NT2/D1 (cell line): ENCODE data around the gene FAXDC2.

ENCODE experiments used
- YY1 ChIP-seq: IDR thresholded peaks from 2 replicates; pipeline ENCODE4 v1.6.1; 2011; ENCODE audit not compliant: insufficient read length, insufficient read depth
- ZNF274 ChIP-seq: IDR thresholded peaks from 2 replicates; pipeline ENCODE4 v1.6.1; 2011; ENCODE audit warnings: mild to moderate bottlenecking, low read depth, low read length

DNA sequence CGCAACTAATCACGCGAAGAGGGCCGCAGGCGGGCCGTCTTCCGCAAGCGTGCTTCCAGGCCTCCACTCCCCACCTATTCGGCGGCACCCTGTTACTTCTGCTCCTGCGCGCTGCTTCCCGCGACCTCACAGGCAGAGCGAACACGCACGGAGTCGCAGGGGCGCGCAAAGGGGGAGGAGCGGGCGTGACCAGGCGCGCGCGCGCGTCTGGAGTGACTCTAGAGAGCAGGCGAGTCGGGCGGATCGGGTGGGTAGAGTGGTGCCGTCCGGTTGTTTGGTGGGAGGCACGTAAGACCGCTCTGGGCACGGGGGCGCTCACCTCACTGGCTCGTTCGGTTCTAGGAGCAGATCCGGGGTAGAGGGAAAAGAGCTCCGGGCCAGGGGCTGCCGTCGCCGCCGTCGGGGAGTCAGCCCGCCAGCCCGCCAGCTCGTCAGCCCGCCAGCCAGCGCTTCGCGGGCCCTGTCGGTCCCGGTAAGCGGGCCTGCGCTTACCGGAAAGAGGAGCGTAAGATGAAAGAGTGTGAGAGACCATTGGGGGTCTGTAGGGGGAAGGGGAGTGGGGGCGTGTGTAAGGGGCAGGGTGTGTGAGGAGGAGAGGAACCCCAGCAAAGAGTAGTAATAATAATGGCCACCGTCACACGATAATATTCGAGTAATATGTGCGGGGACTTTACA, 8.0 kb upstream of the FAXDC2 start, which contains the start of gene CNOT8:
- TF ChIP-seq YY1 (no peak), ZNF274 (no peak)
